MCF 10A (cell line): ENCODE data around the gene NR5A2. TPM values are rescaled to one million over a fixed set of nuclear protein-coding genes. Genes with fewer than 3 reads are reported as not detected.

Experiments used
- BruUV-seq: library from RNA; stranded (reverse); fragments of 400-500 nt; replicated peaks from 2 replicates; lab custom pipeline; 2021; lab: Mats Ljungman, UMichigan
- CTCF ChIA-PET: fragments of 300-600 bp; sonication (Branson Sonifier 250); formaldehyde crosslinking; extraction: SDS; loops from one replicate; lab custom pipeline; 2021; ENCODE audit warnings: antibody characterized with exemption, inconsistent platforms; lab: Yijun Ruan, JAX
- POLR2A ChIA-PET: fragments of 300-600, 350-650 bp; sonication (Branson Sonifier 250); formaldehyde crosslinking; extraction: SDS; loops from one replicate; lab custom pipeline; 2020; ENCODE audit warnings: antibody characterized with exemption, inconsistent platforms; lab: Yijun Ruan, JAX
- DNase-seq: peaks from one replicate; pipeline ENCODE4 v3.0.0-alpha.2; 2018; ENCODE audit not compliant: unreplicated experiment
- H3K27ac Mint-ChIP-seq: one replicate; pipeline ENCODE4 v1.8.0; 2022; ENCODE audit warnings: mild to moderate bottlenecking, low read depth, mixed read lengths; ENCODE audit not compliant: unreplicated experiment
- H3K27me3 Mint-ChIP-seq: one replicate; pipeline ENCODE4 v1.8.0; 2022; ENCODE audit warnings: mixed read lengths; ENCODE audit not compliant: insufficient read depth, unreplicated experiment
- H3K36me3 Mint-ChIP-seq: one replicate; pipeline ENCODE4 v1.8.0; 2022; ENCODE audit warnings: mild to moderate bottlenecking, moderate library complexity, mixed read lengths; ENCODE audit not compliant: insufficient read depth, unreplicated experiment
- H3K4me1 Mint-ChIP-seq: one replicate; pipeline ENCODE4 v1.8.0; 2022; ENCODE audit warnings: mixed read lengths; ENCODE audit not compliant: insufficient read depth, unreplicated experiment
- H3K4me3 Mint-ChIP-seq: one replicate; pipeline ENCODE4 v1.8.0; 2022; ENCODE audit warnings: mild to moderate bottlenecking, moderate library complexity, mixed read lengths; ENCODE audit not compliant: unreplicated experiment
- H3K9me3 Mint-ChIP-seq: one replicate; pipeline ENCODE4 v1.8.0; 2022; ENCODE audit warnings: mixed read lengths; ENCODE audit not compliant: unreplicated experiment
- CTCF ChIP-seq: fragments of 200-600 bp; IDR thresholded peaks from one replicate; pipeline ENCODE4 v1.8.0; 2022; ENCODE audit warnings: antibody characterized with exemption, mild to moderate bottlenecking; ENCODE audit not compliant: unreplicated experiment
- intact Hi-C: fragments of 100-400 bp; cut with micrococcal nuclease; formaldehyde crosslinking; loops from 2 replicates; pipeline ENCODE4 v1.14.1; 2022
- total RNA-seq: library from RNA; stranded (reverse); gene quantifications from 2 replicates; pipeline ENCODE4 v1.2.3, GENCODE V29; 2022

The NR5A2 gene
- total RNA-seq, 1 experiment from 2014 or later = 0.09 TPM

GRCh38 chr1:200081151-200081968 is 53.9 kb downstream of the NR5A2 start:
- peaks cover 12% of the 10 kb centered on the region for H3K4me1 Mint-ChIP-seq
- no peak for TF ChIP-seq CTCF
- H3K4me3 Mint-ChIP-seq = no peak overlapping the region
- POLR2A ChIA-PET = interaction anchor here (0.6 to 1.2 kb wide), 3 partner anchors 28 to 417 kb away, joined by 3 to 6 read pairs (median 5); no protein-coding TSS in a partner anchor
- CTCF ChIA-PET = interaction anchor here (0.9 to 1.2 kb wide), 2 partner anchors 10 to 15 kb away, joined by 3 to 4 read pairs; no protein-coding TSS in a partner anchor
- DNase-seq = no peak
- no TSS peak for BruUV-seq
- H3K9me3 Mint-ChIP-seq = no peaks in the 10 kb centered on the region
- intact Hi-C loops = no loop called here
- no peaks in the 10 kb centered on the region for H3K36me3 Mint-ChIP-seq
- H3K27me3 Mint-ChIP-seq = no peaks in the 10 kb centered on the region
- no peak overlapping the region for H3K27ac Mint-ChIP-seq

- no peaks in the 10 kb centered on the region for H3K9me3 Mint-ChIP-seq
- no peak overlapping the region for H3K27ac Mint-ChIP-seq
- TF ChIP-seq CTCF = no peak
- no peak for DNase-seq
- intact Hi-C loops = no loop called here
- peaks cover 9% of the 10 kb centered on the region for H3K4me1 Mint-ChIP-seq
- no TSS peak for BruUV-seq
- H3K4me3 Mint-ChIP-seq = no peak overlapping the region
- CTCF ChIA-PET = interaction anchor here (0.6 to 1.2 kb wide), 3 partner anchors 9 to 15 kb away, joined by 3 to 4 read pairs (median 3); no protein-coding TSS in a partner anchor
- no peaks in the 10 kb centered on the region for H3K36me3 Mint-ChIP-seq
- POLR2A ChIA-PET = interaction anchor here (0.6 kb wide), 1 partner anchor 389 kb away, joined by 6 read pairs; no protein-coding TSS in a partner anchor
- no peaks in the 10 kb centered on the region for H3K27me3 Mint-ChIP-seq
Observed at GRCh38 chr1:200081969-200082245, 54.4 kb downstream of the NR5A2 start.

GRCh38 chr1:200082329-200082728 is 54.8 kb downstream of the NR5A2 start:
- BruUV-seq = no TSS peak
- no peak overlapping the region for H3K27ac Mint-ChIP-seq
- H3K27me3 Mint-ChIP-seq = no peaks in the 10 kb centered on the region
- TF ChIP-seq CTCF = no peak
- no peaks in the 10 kb centered on the region for H3K36me3 Mint-ChIP-seq
- no peaks in the 10 kb centered on the region for H3K9me3 Mint-ChIP-seq
- no peak for DNase-seq
- H3K4me3 Mint-ChIP-seq = no peak overlapping the region
- intact Hi-C loops = no loop called here
- CTCF ChIA-PET = interaction anchor here (0.6 to 1.2 kb wide), 2 partner anchors 9 to 13 kb away, joined by 3 to 4 read pairs; no protein-coding TSS in a partner anchor
- POLR2A ChIA-PET = interaction anchor here (0.6 kb wide), 1 partner anchor 389 kb away, joined by 6 read pairs; no protein-coding TSS in a partner anchor
- H3K4me1 Mint-ChIP-seq = peaks cover 9% of the 10 kb centered on the region
